Measurements from ENCODE around the gene CCL17.

DNA sequence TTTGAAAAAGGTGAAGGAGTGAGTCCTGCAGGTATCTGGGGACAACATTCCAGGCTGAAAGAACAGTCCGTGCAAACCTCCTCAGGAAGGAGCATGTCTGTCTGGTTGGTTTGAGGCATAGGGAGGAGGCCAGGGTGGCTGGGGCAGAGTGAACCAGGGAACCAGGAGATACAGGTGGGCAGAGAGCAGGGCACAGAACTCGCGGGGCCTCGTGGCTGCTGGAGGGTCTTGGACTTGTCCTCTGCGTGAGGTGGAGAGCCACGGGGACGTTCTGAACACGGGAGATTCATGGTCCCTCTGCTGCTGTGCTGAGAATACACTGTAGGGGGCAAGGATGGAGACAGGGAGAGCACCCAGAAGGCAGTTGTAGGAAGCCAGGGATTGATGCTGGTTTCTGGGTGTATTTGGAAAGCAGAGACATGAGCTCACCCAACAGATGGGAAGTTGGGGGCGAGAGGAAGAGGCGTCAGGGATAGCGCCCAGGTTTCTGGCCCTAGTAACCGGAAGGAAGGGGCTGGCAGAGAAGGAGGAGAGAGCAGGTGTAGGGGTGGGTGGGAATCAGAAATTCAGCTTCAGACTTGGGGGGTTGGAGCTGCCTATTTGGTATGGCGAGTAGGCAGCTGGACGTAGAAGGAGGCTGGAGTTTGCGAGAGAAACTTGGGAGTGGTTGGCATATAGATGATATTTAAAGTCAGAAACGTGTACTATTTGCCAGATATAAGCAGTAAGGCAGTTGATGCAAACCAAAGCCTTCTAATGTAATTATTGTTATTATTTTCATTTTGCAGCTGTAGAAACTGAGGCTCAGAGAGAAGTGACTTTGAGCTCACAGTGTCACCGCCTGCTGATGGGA, at the start of gene CCL17:
- TF ChIP-seq, protein P1, sequence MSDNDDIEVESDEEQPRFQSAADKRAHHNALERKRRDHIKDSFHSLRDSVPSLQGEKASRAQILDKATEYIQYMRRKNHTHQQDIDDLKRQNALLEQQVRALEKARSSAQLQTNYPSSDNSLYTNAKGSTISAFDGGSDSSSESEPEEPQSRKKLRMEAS (IDR thresholded peaks at IDR 0.05; ENCODE audit: low read depth, low read length), result no peak
- TF ChIP-seq SMC3 (IDR thresholded peaks at IDR 0.05; ENCODE audit: borderline replicate concordance, low read length), result no peak
- TF ChIP-seq JUND (IDR thresholded peaks at IDR 0.05; ENCODE audit: low read depth, low read length), result no peak
